ENCODE data around the gene GFOD1. TPM values are rescaled to one million over a fixed set of nuclear protein-coding genes. Genes with fewer than 3 reads are reported as not detected.

The GFOD1 gene
- total and polyA plus RNA-seq, 2 of the 4 experiments (the other 2 are of a cell fraction): 1.8 to 3.4 TPM

GRCh38 chr6:13528232-13528631 lies 40.8 kb upstream of the GFOD1 start:
- TF ChIP-seq SMC3 (IDR thresholded peaks at IDR 0.05; ENCODE audit: low read depth, low read length) (0 out of 2 replicates have a peak, but pooled peaks have one; percentile 5), CTCF (conservative IDR thresholded peaks at IDR 0.05; ENCODE audit: low read depth, low read length) (peak; percentile 15; the same call in 1 of the 2 replicates), FOS (IDR thresholded peaks at IDR 0.05; ENCODE audit: low read depth, low read length) (no peak)
- Histone ChIP-seq H2AFZ (replicated peaks; ENCODE audit: low read length, poor library complexity) (no peak overlapping the region), H3K79me1 (ENCODE audit: low read depth in 1 of 2, low read length in 2 of 2) (no peaks in the 10 kb centered on the region), H4K5ac (ENCODE audit: low read depth, low read length) (no peak overlapping the region), H2BK15ac (ENCODE audit: low read depth, low read length) (no peak overlapping the region), H2AK5ac (ENCODE audit: low read depth, low read length) (no peak overlapping the region), H3K4ac (ENCODE audit: low read depth, low read length) (no peak overlapping the region), H4K8ac (ENCODE audit: low read depth in 2 of 2, low read length in 2 of 2) (no peak overlapping the region), H3K9ac (ENCODE audit: low read depth, low read length) (no peak overlapping the region), H2BK20ac (ENCODE audit: low read depth, low read length) (no peak overlapping the region), H2AK9ac (replicated peaks; ENCODE audit: low read depth, low read length, poor library complexity) (no peak overlapping the region), H3K18ac (ENCODE audit: low read depth, low read length) (no peak overlapping the region), H4K20me1 (ENCODE audit: insufficient read depth, low read length) (no peaks in the 10 kb centered on the region), H3K56ac (ENCODE audit: extremely low read depth, insufficient read depth, low read length) (no peak overlapping the region), H2BK5ac (ENCODE audit: low read depth, low read length, poor library complexity, severe bottlenecking) (no peak overlapping the region), H3K27me3 (ENCODE audit: control insufficient read depth, insufficient read depth, low read length) (peaks cover 8% of the 10 kb centered on the region), H3K9me3 (ENCODE audit: control insufficient read depth, insufficient read depth, low read length) (no peaks in the 10 kb centered on the region), H3K4me1 (ENCODE audit: control insufficient read depth, insufficient read depth, low read length) (no peaks in the 10 kb centered on the region), H3K4me2 (ENCODE audit: low read depth, low read length) (no peak overlapping the region), H3K36me3 (ENCODE audit: control insufficient read depth, insufficient read depth, low read length) (no peaks in the 10 kb centered on the region), H3K9me1 (ENCODE audit: insufficient read depth, low read length) (no peaks in the 10 kb centered on the region), H3K23ac (ENCODE audit: low read depth, low read length) (no peak overlapping the region), H4K91ac (ENCODE audit: insufficient read depth, low read depth, low read length) (no peak overlapping the region), H3K27ac (ENCODE audit: insufficient read depth, low read length) (no peak overlapping the region), H3K14ac (replicated peaks; ENCODE audit: low read depth, low read length) (no peak overlapping the region), H3K4me3 (ENCODE audit: insufficient read depth, low read depth, low read length) (no peak overlapping the region), H2BK120ac (ENCODE audit: low read depth, low read length) (no peak overlapping the region)
- in situ Hi-C loops (cut with MboI; ENCODE audit: low sequenced_read_pairs): loop anchor here (25.0 kb wide), 1 partner anchor 341 kb away; no protein-coding TSS in a partner anchor
- dilution Hi-C loops (cut with HindIII; ENCODE audit: low sequenced_read_pairs, unreplicated experiment): no loop called here
- no TSS peak for BruUV-seq (replicated peaks)
- intact Hi-C loops (cut with micrococcal nuclease): no loop called here
- WGBS, 2 experiments (ENCODE audit: extremely low coverage in 2 of 2, insufficient read length in 1 of 2): no CpG with 5 or more reads among the region's 3 CpGs
- no peak for DNase-seq
- ATAC-seq (ENCODE audit: low read depth): no peak
- POLR2A ChIA-PET (ENCODE audit: unreplicated experiment): no interaction called here
- CTCF ChIA-PET: no interaction called here
